GM12865 (cell line): Measurements from ENCODE around the gene RNF130.
A peak's percentile ranks its signal among the peaks of the same experiment; 100 is the strongest.

Source experiments
- DNase-seq: peaks from one replicate; pipeline ENCODE4 v3.0.0; 2010; ENCODE audit warnings: low read depth
- H3K4me3 ChIP-seq: 2 replicates; pipeline ENCODE4 v1.5.1; 2011; ENCODE audit warnings: mild to moderate bottlenecking, low read depth, low read length, control low read depth
- TF ChIP-seq, protein P1 (sequence below): IDR thresholded peaks from 2 replicates; pipeline ENCODE4 v1.5.1; 2011; ENCODE audit warnings: low read length, control low read depth, low read depth, inconsistent platforms; ENCODE audit not compliant: insufficient read depth; ENCODE audit errors: missing control alignments

Gene RNF130

DNA sequence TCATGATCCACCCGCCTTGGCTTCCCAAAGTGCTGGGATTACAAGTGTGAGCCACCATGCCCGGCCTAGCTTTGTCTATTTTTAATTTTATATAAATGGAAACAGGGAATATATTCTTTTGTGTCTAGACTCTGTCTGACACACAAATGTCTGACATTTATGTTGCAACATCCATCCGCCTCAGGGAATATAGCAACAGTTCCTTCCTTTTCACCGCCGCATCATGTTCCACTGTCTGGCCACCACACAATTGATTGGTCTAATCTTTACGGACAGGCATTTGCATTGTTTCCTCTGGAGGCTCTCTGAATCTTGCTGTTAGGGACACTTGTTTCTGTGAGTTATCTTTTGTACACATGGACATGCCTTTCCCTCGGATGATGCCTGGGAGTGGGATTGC is 143.7 kb downstream of the RNF130 start:
- TF ChIP-seq, protein P1, sequence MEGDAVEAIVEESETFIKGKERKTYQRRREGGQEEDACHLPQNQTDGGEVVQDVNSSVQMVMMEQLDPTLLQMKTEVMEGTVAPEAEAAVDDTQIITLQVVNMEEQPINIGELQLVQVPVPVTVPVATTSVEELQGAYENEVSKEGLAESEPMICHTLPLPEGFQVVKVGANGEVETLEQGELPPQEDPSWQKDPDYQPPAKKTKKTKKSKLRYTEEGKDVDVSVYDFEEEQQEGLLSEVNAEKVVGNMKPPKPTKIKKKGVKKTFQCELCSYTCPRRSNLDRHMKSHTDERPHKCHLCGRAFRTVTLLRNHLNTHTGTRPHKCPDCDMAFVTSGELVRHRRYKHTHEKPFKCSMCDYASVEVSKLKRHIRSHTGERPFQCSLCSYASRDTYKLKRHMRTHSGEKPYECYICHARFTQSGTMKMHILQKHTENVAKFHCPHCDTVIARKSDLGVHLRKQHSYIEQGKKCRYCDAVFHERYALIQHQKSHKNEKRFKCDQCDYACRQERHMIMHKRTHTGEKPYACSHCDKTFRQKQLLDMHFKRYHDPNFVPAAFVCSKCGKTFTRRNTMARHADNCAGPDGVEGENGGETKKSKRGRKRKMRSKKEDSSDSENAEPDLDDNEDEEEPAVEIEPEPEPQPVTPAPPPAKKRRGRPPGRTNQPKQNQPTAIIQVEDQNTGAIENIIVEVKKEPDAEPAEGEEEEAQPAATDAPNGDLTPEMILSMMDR = no peak
- H3K4me3 ChIP-seq = no peak overlapping the region
- no peak for DNase-seq

DNA sequence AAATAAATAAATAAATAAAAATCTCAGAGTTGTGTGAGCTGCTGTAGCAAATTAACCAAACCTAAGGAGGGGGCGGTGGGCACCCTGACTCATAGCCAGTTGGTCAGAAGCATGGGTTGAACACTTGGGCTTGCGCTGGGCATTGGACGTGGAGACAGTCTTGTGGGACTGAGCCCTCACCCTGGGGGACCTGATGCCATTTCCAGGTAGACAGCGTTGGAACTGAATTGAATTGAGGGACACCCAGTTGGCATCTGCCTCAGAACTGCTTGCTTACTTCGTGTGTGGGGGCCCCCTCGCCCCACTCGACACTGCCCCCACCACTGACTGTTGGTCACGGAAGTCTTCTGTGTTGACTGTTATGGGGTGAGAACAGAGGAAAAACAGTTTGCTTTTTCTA is 144.9 kb downstream of the RNF130 start:
- no peak for DNase-seq
- H3K4me3 ChIP-seq = no peak overlapping the region
- TF ChIP-seq, protein P1 = no peak

DNA sequence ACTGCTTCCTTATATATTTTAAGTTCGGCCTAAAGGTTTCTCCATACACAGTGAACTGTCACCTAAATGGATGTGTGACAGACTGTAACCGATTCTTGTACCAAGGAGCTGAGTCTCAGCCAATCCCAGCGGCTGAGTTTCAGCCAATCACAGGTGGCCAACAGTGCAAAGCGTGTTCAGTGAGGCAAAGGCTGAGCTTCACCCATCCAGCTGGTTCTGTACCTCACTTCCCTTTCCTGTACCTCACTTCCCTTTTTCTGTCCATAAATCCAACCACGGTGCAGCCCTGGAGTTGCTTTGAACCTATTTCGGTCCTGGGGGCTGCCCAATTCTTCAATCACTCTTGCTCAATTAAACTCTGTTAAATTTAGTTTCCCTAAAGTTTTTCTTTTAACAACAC is 148.1 kb downstream of the RNF130 start:
- TF ChIP-seq, protein P1 = no peak
- peak; percentile 44 for DNase-seq
- H3K4me3 ChIP-seq = no peak overlapping the region

- H3K4me3 ChIP-seq = no peak overlapping the region
- TF ChIP-seq, protein P1 = no peak
- DNase-seq = no peak
Measured at GRCh38 chr5:179920175-179920574, 151.4 kb downstream of the RNF130 start.

GRCh38 chr5:179919487-179920060 is 152.0 kb downstream of the RNF130 start:
- DNase-seq = no peak
- no peak overlapping the region for H3K4me3 ChIP-seq
- TF ChIP-seq, protein P1 = no peak

DNA sequence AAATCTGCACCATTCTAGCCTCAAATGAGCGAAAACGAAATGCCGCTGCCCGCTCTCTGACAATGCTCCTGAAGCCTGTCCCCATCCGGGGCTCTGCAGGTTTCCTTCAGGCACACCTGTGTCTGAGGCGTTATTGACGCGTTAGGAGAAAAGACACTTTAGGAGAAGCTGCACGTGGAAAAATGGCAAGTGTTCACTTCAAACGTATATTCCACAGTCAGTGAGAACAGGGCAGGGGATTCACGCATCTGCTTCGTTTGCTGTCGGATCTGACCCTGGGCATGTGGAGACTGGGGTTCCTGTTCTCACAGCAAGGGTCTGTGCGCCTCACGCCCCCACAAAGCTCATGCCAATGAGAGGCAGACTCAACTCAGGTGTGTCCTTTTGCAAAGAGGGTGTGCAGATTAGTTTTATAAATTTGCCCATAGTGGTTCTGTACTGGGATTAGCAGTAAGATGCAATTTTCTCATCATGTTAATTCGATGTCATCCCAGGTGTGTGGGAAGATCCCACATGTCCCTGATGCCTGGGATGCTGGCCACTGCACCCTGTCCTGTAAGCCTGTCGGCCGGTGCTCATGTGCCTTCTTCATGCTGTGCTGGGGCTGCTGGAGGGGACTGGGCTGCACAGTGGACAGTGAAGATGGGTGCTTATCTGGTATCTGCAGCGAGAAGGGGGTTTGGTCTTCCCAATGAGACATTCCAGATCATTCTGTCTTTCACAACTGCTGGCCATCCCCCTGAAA is 152.6 kb downstream of the RNF130 start:
- TF ChIP-seq, protein P1 = no peak
- no peak overlapping the region for H3K4me3 ChIP-seq
- DNase-seq = no peak
